Measurements from ENCODE around the gene SIPA1. TPM values are rescaled to one million over a fixed set of nuclear protein-coding genes. Genes with fewer than 3 reads are reported as not detected.

SIPA1 gene
- total RNA-seq, 3 donors from 2014 or later = 23.2 to 52.5 (median 28.1) TPM

DNA sequence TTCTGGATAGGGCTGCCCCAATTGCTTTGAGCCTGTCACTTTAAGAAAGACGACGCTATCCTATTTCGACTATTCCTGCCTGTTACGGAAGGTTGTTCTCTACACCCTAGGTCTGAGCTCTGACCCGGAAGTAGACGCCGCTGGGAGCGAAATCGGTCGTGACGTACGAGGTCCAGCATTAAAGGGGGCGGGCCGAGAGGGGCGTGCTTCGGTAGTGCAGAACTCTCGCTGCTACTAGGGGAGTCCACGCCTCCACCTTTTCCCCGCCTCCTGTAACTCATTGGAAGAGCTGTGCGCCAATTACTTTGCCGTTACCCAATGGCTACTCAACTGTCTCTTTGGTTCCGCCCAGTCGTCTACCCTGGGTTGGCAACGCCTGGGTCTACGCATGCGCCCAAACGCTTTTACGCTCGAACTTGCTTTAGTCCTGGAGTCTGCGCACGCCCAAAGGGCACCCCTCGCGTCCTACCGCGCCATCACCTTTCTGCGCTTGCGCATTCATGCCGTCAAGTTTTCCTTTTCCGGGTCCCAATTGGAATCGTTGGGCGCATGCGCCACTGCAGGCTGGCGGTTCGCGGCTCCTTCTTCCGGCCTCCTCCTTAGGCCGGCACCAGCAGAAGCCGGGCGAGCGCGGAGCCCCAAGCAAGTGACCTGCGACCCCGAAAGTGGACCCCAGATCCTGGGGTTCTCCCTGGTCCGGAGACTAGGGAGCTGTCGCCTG, 22.5 kb upstream of the SIPA1 start, which contains the start of gene PCNX3:
PCNX3 (plus strand) TSS at position 548 of the 721 bp plus-strand sequence. CDS start 536 bp downstream, outside the sequence.
- Histone ChIP-seq H3K4me3 (peak within 1 kb of the TSS; percentile 95), H3K36me3 (ENCODE audit: low read depth) (peaks cover 9% of the 10 kb centered on the region), H3K9me3 (no peaks in the 10 kb centered on the region), H3K4me1 (ENCODE audit: low read depth) (peaks cover 33% of the 10 kb centered on the region)
- intact Hi-C loops (cut with DNase I, micrococcal nuclease) = no loop called here
- no peak for TF ChIP-seq CTCF (IDR thresholded peaks at IDR 0.05)
- ATAC-seq (peak; percentile 81), DNase-seq (peak; percentile 100)

- Histone ChIP-seq H3K36me3 (ENCODE audit: low read depth) (peaks cover 9% of the 10 kb centered on the region), H3K4me3 (peak overlapping the region; percentile 95), H3K9me3 (no peaks in the 10 kb centered on the region), H3K4me1 (ENCODE audit: low read depth) (peaks cover 33% of the 10 kb centered on the region)
- DNase-seq = peak in 1 of 3 donors; percentile 67
- no peak for TF ChIP-seq CTCF (IDR thresholded peaks at IDR 0.05)
- peak; percentile 1 for ATAC-seq
- intact Hi-C loops (cut with DNase I, micrococcal nuclease) = no loop called here
Measured at GRCh38 chr11:65615950-65616574, 21.8 kb upstream of the SIPA1 start.

DNA sequence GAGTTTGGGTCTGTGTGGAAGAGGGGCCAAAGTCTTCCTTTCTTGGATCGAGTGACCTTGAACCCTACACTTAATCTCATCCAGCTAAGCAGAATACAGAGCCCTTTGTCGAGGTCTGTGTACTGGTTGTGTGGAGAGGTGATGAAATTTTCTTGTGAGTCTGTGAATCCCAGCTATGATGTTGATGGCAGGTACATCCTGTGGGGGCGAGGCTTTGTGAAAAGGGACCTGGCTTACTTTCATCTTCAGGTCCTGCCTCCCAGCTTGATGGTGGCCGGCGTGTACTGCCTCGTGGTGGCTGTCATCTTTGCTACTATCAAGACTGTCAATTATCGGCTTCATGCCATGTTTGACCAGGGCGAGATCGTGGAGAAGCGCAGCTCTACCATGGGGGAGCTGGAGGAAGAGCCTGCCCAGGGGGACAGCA, 21.3 kb upstream of the SIPA1 start:
- no peak for ATAC-seq
- Histone ChIP-seq H3K9me3 (no peaks in the 10 kb centered on the region), H3K4me1 (ENCODE audit: low read depth) (peaks cover 30% of the 10 kb centered on the region), H3K4me3 (no peak overlapping the region), H3K36me3 (ENCODE audit: low read depth) (peaks cover 9% of the 10 kb centered on the region)
- TF ChIP-seq CTCF (IDR thresholded peaks at IDR 0.05) = no peak
- no peak for DNase-seq
- intact Hi-C loops (cut with DNase I, micrococcal nuclease) = no loop called here

- H3K9me3 ChIP-seq = no peaks in the 10 kb centered on the region
- H3K4me1 ChIP-seq (ENCODE audit: low read depth) = peaks cover 23% of the 10 kb centered on the region
- peaks cover 9% of the 10 kb centered on the region for H3K36me3 ChIP-seq (ENCODE audit: low read depth)
- no peak for TF ChIP-seq CTCF (IDR thresholded peaks at IDR 0.05)
- intact Hi-C loops (cut with DNase I, micrococcal nuclease) = no loop called here
- no peak for ATAC-seq
- no peak for DNase-seq
- no peak overlapping the region for H3K4me3 ChIP-seq
Measured at GRCh38 chr11:65617136-65617850, 20.6 kb upstream of the SIPA1 start.

DNA sequence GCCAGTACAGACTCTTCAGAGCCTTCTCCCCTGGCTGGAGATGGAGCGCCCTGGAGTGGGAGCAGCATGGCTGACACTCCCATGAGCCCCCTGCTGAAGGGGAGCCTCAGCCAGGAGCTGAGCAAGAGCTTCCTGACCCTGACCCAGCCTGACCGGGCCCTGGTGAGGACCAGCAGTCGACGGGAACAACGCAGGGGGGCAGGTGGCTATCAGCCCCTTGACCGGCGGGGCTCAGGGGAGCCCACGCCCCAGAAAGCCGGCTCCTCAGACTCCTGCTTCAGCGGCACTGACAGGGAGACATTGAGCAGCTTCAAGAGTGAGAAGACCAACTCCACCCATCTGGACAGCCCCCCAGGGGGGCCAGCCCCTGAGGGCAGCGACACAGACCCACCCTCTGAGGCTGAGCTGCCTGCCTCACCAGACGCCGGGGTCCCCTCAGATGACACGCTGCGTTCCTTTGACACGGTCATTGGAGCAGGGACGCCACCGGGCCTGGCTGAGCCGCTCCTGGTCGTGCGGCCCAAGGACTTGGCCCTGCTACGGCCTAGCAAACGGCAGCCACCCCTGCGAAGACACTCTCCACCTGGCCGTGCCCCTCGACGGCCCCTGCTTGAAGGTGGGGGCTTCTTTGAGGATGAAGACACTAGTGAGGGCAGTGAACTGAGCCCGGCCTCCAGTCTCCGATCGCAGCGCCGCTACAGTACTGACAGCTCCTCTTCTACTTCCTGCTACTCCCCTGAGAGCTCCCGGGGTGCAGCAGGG, 19.7 kb upstream of the SIPA1 start:
- no peak for ATAC-seq
- intact Hi-C loops (cut with DNase I, micrococcal nuclease) = no loop called here
- Histone ChIP-seq H3K36me3 (ENCODE audit: low read depth) (peaks cover 9% of the 10 kb centered on the region), H3K9me3 (no peaks in the 10 kb centered on the region), H3K4me3 (no peak overlapping the region), H3K4me1 (ENCODE audit: low read depth) (peaks cover 14% of the 10 kb centered on the region)
- no peak for TF ChIP-seq CTCF (IDR thresholded peaks at IDR 0.05)
- no peak for DNase-seq
